Hepatocyte (in vitro differentiated cells): ENCODE data around the gene GKN2. TPM values are rescaled to one million over a fixed set of nuclear protein-coding genes. Genes with fewer than 3 reads are reported as not detected.

Experiments
- DNase-seq: peaks from one replicate; pipeline ENCODE4 v3.0.0-alpha.2; 2016; ENCODE audit warnings: low spot score
- H2AFZ ChIP-seq: fragments of 200-600 bp; sonication (generic); 2 replicates; pipeline ENCODE4 v1.6.0; 2016; ENCODE audit warnings: antibody characterized with exemption, mild to moderate bottlenecking
- H3K27ac ChIP-seq: fragments of 200-600 bp; sonication (generic); 2 replicates; pipeline ENCODE4 v1.5.1; 2016; ENCODE audit warnings: mild to moderate bottlenecking
- H3K27me3 ChIP-seq: fragments of 200-600 bp; sonication (generic); 2 replicates; pipeline ENCODE4 v1.6.1; 2016
- H3K36me3 ChIP-seq: fragments of 200-600 bp; sonication (generic); replicated peaks from 2 replicates; pipeline ENCODE4 v1.5.1; 2016; ENCODE audit warnings: low read depth; ENCODE audit not compliant: insufficient read depth
- H3K4me1 ChIP-seq: fragments of 200-600 bp; sonication (generic); 2 replicates; pipeline ENCODE4 v1.5.1; 2016; ENCODE audit warnings: mild to moderate bottlenecking, moderate library complexity; ENCODE audit not compliant: insufficient read depth
- H3K4me2 ChIP-seq: fragments of 200-600 bp; sonication (generic); 2 replicates; pipeline ENCODE4 v1.6.0; 2016
- H3K4me3 ChIP-seq: fragments of 200-600 bp; sonication (generic); 2 replicates; pipeline ENCODE4 v1.5.1; 2016; ENCODE audit warnings: mild to moderate bottlenecking
- H3K79me2 ChIP-seq: fragments of 200-600 bp; sonication (generic); 2 replicates; pipeline ENCODE4 v1.6.0; 2017; ENCODE audit warnings: mild to moderate bottlenecking
- H3K9me2 ChIP-seq: fragments of 200-600 bp; sonication (generic); replicated peaks from 2 replicates; pipeline ENCODE4 v1.6.0; 2017; ENCODE audit warnings: mild to moderate bottlenecking; ENCODE audit not compliant: insufficient read depth
- H3K9me3 ChIP-seq: fragments of 200-600 bp; sonication (generic); 2 replicates; pipeline ENCODE4 v1.5.1; 2016; ENCODE audit warnings: low read depth, mild to moderate bottlenecking
- H4K20me1 ChIP-seq: fragments of 200-600 bp; sonication (generic); 2 replicates; pipeline ENCODE4 v1.6.0; 2016; ENCODE audit warnings: mild to moderate bottlenecking; ENCODE audit not compliant: insufficient read depth, poor library complexity, severe bottlenecking
- CTCF ChIP-seq: fragments of 200-600 bp; sonication (generic); IDR thresholded peaks from 2 replicates; pipeline ENCODE4 v1.5.1; 2016; ENCODE audit warnings: antibody characterized with exemption, mild to moderate bottlenecking; ENCODE audit not compliant: poor library complexity
- EZH2 ChIP-seq: fragments of 200-600 bp; sonication (generic); IDR thresholded peaks from 2 replicates; pipeline ENCODE4 v1.6.1; 2016; ENCODE audit warnings: antibody characterized with exemption, mild to moderate bottlenecking, borderline replicate concordance
- EZH2phosphoT487 ChIP-seq: fragments of 200-600 bp; sonication (generic); IDR thresholded peaks from one replicate; pipeline ENCODE4 v1.6.1; 2018; ENCODE audit warnings: antibody characterized with exemption, mild to moderate bottlenecking, low read depth, moderate library complexity; ENCODE audit not compliant: unreplicated experiment, severe bottlenecking
- WGBS: methylation state at CpG from one replicate; pipeline ENCODE4 v1.1.6; 2016; ENCODE audit warnings: low lambda C conversion rate; ENCODE audit errors: missing lambda C conversion rate; 5-methylcytosine and 5-hydroxymethylcytosine counted together
- polyA plus RNA-seq: library from polyadenylated mRNA; unstranded; fragments of >200 nt; fragmentation: Nextera tagmentation; extraction: Ambion mirVana; gene quantifications from 2 replicates; pipeline ENCODE4 v1.2.1, GENCODE V29; 2016
- total RNA-seq: library from RNA; depleted of rRNA; stranded (reverse); fragments of >200 nt; gene quantifications from 2 replicates; pipeline ENCODE4 v1.2.3, GENCODE V29; 2014

Gene GKN2
- total and polyA plus RNA-seq, 2 experiments from 2014 or later, result not detected

- Histone ChIP-seq H3K36me3 (no peaks in the 10 kb centered on the region), H3K9me3 (no peaks in the 10 kb centered on the region), H3K9me2 (no peaks in the 10 kb centered on the region), H4K20me1 (no peaks in the 10 kb centered on the region), H3K27ac (no peak overlapping the region), H3K79me2 (no peaks in the 10 kb centered on the region), H3K4me1 (no peaks in the 10 kb centered on the region), H3K27me3 (no peaks in the 10 kb centered on the region), H3K4me2 (no peak overlapping the region), H2AFZ (no peak overlapping the region), H3K4me3 (no peak overlapping the region)
- WGBS, result 92% methylated on average over 4 of the region's 4 CpGs
- TF ChIP-seq EZH2 (no peak), CTCF (no peak), EZH2phosphoT487 (no peak)
- DNase-seq, result no peak
Measured at GRCh38 chr2:68994864-68995263, 42.2 kb upstream of the GKN2 start.

GRCh38 chr2:68993660-68994059 is 41.0 kb upstream of the GKN2 start:
- H3K9me3 ChIP-seq, result no peaks in the 10 kb centered on the region
- no peaks in the 10 kb centered on the region for H3K27me3 ChIP-seq
- H2AFZ ChIP-seq, result no peak overlapping the region
- no peak overlapping the region for H3K4me2 ChIP-seq
- H4K20me1 ChIP-seq, result no peaks in the 10 kb centered on the region
- no peak overlapping the region for H3K4me3 ChIP-seq
- H3K36me3 ChIP-seq, result no peaks in the 10 kb centered on the region
- TF ChIP-seq EZH2, result no peak
- TF ChIP-seq CTCF, result no peak
- TF ChIP-seq EZH2phosphoT487, result no peak
- H3K9me2 ChIP-seq, result no peaks in the 10 kb centered on the region
- H3K4me1 ChIP-seq, result no peaks in the 10 kb centered on the region
- H3K79me2 ChIP-seq, result no peaks in the 10 kb centered on the region
- WGBS, result 80% methylated on average over 7 of the region's 7 CpGs
- no peak overlapping the region for H3K27ac ChIP-seq
- no peak for DNase-seq

GRCh38 chr2:68992933-68993332 is 40.2 kb upstream of the GKN2 start:
- Histone ChIP-seq H3K36me3 (no peaks in the 10 kb centered on the region), H2AFZ (no peak overlapping the region), H3K4me1 (no peaks in the 10 kb centered on the region), H3K9me3 (no peaks in the 10 kb centered on the region), H3K9me2 (no peaks in the 10 kb centered on the region), H3K79me2 (no peaks in the 10 kb centered on the region), H4K20me1 (no peaks in the 10 kb centered on the region), H3K4me3 (no peak overlapping the region), H3K27me3 (no peaks in the 10 kb centered on the region), H3K4me2 (no peak overlapping the region), H3K27ac (no peak overlapping the region)
- TF ChIP-seq CTCF (no peak), EZH2phosphoT487 (no peak), EZH2 (no peak)
- no peak for DNase-seq
- WGBS, result 77% methylated on average over 3 of the region's 3 CpGs

GRCh38 chr2:68992341-68992740 is 39.6 kb upstream of the GKN2 start:
- no peaks in the 10 kb centered on the region for H3K27me3 ChIP-seq
- H3K9me3 ChIP-seq, result no peaks in the 10 kb centered on the region
- no peak overlapping the region for H3K27ac ChIP-seq
- no peaks in the 10 kb centered on the region for H4K20me1 ChIP-seq
- DNase-seq, result no peak
- H3K36me3 ChIP-seq, result no peaks in the 10 kb centered on the region
- no peak overlapping the region for H2AFZ ChIP-seq
- TF ChIP-seq CTCF, result no peak
- no peak for TF ChIP-seq EZH2
- TF ChIP-seq EZH2phosphoT487, result no peak
- H3K4me1 ChIP-seq, result no peaks in the 10 kb centered on the region
- WGBS, result 89% methylated on average over 5 of the region's 5 CpGs
- H3K79me2 ChIP-seq, result no peaks in the 10 kb centered on the region
- no peaks in the 10 kb centered on the region for H3K9me2 ChIP-seq
- no peak overlapping the region for H3K4me2 ChIP-seq
- no peak overlapping the region for H3K4me3 ChIP-seq
